Measurements from ENCODE around the gene TMEM132E.

- TF ChIP-seq, protein P1, sequence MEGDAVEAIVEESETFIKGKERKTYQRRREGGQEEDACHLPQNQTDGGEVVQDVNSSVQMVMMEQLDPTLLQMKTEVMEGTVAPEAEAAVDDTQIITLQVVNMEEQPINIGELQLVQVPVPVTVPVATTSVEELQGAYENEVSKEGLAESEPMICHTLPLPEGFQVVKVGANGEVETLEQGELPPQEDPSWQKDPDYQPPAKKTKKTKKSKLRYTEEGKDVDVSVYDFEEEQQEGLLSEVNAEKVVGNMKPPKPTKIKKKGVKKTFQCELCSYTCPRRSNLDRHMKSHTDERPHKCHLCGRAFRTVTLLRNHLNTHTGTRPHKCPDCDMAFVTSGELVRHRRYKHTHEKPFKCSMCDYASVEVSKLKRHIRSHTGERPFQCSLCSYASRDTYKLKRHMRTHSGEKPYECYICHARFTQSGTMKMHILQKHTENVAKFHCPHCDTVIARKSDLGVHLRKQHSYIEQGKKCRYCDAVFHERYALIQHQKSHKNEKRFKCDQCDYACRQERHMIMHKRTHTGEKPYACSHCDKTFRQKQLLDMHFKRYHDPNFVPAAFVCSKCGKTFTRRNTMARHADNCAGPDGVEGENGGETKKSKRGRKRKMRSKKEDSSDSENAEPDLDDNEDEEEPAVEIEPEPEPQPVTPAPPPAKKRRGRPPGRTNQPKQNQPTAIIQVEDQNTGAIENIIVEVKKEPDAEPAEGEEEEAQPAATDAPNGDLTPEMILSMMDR (IDR thresholded peaks at IDR 0.05): no peak
- TF ChIP-seq POLR2AphosphoS5 (IDR thresholded peaks at IDR 0.05) (no peak), POLR2A (IDR thresholded peaks at IDR 0.05) (no peak), EP300 (IDR thresholded peaks at IDR 0.05) (no peak)
These were observed 62.0 kb downstream of the TMEM132E start for GRCh38 chr17:34641368-34641767.

Measured in suprapubic skin (tissue), 4 donors.